ENCODE data around the gene LAMA2. TPM values are rescaled to one million over a fixed set of nuclear protein-coding genes. Genes with fewer than 3 reads are reported as not detected.

The LAMA2 gene
- total and polyA plus RNA-seq, 7 donors: 0.46 to 131 (median 59.6) TPM

- Histone ChIP-seq H3K9me3 (no peaks in the 10 kb centered on the region), H3K36me3 (no peaks in the 10 kb centered on the region), H3K27ac (no peak overlapping the region), H3K27me3 (no peaks in the 10 kb centered on the region), H3K4me1 (no peaks in the 10 kb centered on the region), H3K4me3 (no peak overlapping the region)
- intact Hi-C loops (cut with DNase I): no loop called here
- 81 to 84% methylated on average over 4 of the region's 4 CpGs for WGBS, 2 donors
- no peak for DNase-seq
- TF ChIP-seq POLR2AphosphoS5 (IDR thresholded peaks at IDR 0.05): no peak
- TF ChIP-seq, protein P1, sequence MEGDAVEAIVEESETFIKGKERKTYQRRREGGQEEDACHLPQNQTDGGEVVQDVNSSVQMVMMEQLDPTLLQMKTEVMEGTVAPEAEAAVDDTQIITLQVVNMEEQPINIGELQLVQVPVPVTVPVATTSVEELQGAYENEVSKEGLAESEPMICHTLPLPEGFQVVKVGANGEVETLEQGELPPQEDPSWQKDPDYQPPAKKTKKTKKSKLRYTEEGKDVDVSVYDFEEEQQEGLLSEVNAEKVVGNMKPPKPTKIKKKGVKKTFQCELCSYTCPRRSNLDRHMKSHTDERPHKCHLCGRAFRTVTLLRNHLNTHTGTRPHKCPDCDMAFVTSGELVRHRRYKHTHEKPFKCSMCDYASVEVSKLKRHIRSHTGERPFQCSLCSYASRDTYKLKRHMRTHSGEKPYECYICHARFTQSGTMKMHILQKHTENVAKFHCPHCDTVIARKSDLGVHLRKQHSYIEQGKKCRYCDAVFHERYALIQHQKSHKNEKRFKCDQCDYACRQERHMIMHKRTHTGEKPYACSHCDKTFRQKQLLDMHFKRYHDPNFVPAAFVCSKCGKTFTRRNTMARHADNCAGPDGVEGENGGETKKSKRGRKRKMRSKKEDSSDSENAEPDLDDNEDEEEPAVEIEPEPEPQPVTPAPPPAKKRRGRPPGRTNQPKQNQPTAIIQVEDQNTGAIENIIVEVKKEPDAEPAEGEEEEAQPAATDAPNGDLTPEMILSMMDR (IDR thresholded peaks at IDR 0.05): no peak
- TF ChIP-seq POLR2A (IDR thresholded peaks at IDR 0.05): no peak
Observed at GRCh38 chr6:129340983-129341382, 458.0 kb downstream of the LAMA2 start.

DNA sequence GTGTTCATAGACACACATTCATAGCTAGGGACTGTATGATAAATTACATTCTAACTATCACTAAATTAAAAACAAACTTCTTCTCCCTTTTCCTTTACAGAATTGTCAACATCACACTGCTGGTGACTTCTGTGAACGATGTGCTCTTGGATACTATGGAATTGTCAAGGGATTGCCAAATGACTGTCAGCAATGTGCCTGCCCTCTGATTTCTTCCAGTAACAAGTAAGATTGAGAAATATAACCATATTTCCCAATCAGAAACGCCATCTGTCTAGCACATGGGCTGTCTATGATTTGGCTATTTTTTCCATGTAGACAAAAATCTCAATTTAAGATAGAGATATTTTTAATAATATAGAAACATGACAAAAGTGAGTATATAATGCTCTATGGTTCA is 459.3 kb downstream of the LAMA2 start:
- Histone ChIP-seq H3K27ac (no peak overlapping the region), H3K27me3 (no peaks in the 10 kb centered on the region), H3K36me3 (no peaks in the 10 kb centered on the region), H3K9me3 (no peaks in the 10 kb centered on the region), H3K4me3 (no peak overlapping the region), H3K4me1 (no peaks in the 10 kb centered on the region)
- WGBS, 2 donors: 69 to 81% methylated on average over 2 of the region's 2 CpGs
- no peak for DNase-seq
- TF ChIP-seq POLR2AphosphoS5 (IDR thresholded peaks at IDR 0.05) (no peak), POLR2A (IDR thresholded peaks at IDR 0.05) (no peak), EP300 (IDR thresholded peaks at IDR 0.05) (no peak)
- TF ChIP-seq, protein P1 (IDR thresholded peaks at IDR 0.05): no peak
- intact Hi-C loops (cut with DNase I): no loop called here

DNA sequence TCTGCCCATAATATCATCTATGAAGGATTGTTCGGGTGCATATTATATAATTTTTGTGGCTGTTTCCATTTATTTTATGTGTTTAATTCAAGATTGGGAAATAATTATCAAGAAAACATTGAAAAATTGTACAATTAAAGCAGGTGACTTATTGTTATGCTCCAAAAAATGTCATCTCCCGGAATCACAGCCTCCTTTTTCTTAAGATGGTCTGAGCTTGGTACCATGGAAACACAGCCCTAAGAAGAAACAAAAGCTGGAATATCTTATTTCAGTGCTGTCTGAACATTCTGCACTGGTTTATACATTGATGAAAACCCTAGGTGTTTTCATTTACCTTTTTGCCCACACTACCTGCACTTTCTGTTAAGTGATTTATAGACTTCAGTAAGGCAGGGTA is 459.9 kb downstream of the LAMA2 start:
- WGBS, 2 donors: 91 to 94% methylated on average over 2 of the region's 2 CpGs
- intact Hi-C loops (cut with DNase I): no loop called here
- H3K36me3 ChIP-seq: no peaks in the 10 kb centered on the region
- H3K27ac ChIP-seq: no peak overlapping the region
- no peaks in the 10 kb centered on the region for H3K4me1 ChIP-seq
- no peaks in the 10 kb centered on the region for H3K9me3 ChIP-seq
- no peaks in the 10 kb centered on the region for H3K27me3 ChIP-seq
- TF ChIP-seq EP300 (IDR thresholded peaks at IDR 0.05): no peak
- TF ChIP-seq POLR2AphosphoS5 (IDR thresholded peaks at IDR 0.05): no peak
- TF ChIP-seq POLR2A (IDR thresholded peaks at IDR 0.05): no peak
- TF ChIP-seq, protein P1 (IDR thresholded peaks at IDR 0.05): no peak
- no peak overlapping the region for H3K4me3 ChIP-seq
- no peak for DNase-seq

GRCh38 chr6:129344379-129344778 is 461.4 kb downstream of the LAMA2 start:
- H3K4me3 ChIP-seq: no peak overlapping the region
- DNase-seq: no peak
- no peaks in the 10 kb centered on the region for H3K4me1 ChIP-seq
- WGBS, 2 donors: 93% methylated on average over 3 of the region's 3 CpGs
- no peaks in the 10 kb centered on the region for H3K27me3 ChIP-seq
- TF ChIP-seq POLR2AphosphoS5 (IDR thresholded peaks at IDR 0.05) (no peak), EP300 (IDR thresholded peaks at IDR 0.05) (no peak), POLR2A (IDR thresholded peaks at IDR 0.05) (no peak)
- TF ChIP-seq, protein P1 (IDR thresholded peaks at IDR 0.05): no peak
- H3K36me3 ChIP-seq: no peaks in the 10 kb centered on the region
- no peaks in the 10 kb centered on the region for H3K9me3 ChIP-seq
- intact Hi-C loops (cut with DNase I): no loop called here
- H3K27ac ChIP-seq: no peak overlapping the region

DNA sequence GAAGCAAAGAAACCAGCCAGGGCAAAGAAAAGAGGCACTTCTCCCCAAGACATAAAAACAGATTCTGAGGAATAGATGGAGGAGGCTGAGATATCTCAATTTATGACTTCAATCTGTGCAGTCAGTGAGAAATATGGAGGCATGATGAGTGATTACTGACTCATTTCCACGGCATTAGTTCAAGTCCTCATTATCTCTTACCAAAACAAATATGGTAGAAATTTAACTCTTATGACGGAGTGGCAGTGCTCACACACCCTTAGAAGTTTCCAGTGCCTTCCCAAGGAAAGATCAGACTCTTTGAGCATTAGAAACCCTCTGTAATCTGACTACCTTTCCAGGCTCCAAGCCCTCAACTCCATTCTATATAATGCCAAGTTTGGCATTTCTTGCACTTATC is 463.0 kb downstream of the LAMA2 start:
- H3K4me1 ChIP-seq: no peaks in the 10 kb centered on the region
- H3K4me3 ChIP-seq: no peak overlapping the region
- H3K27me3 ChIP-seq: no peaks in the 10 kb centered on the region
- no peaks in the 10 kb centered on the region for H3K36me3 ChIP-seq
- no peaks in the 10 kb centered on the region for H3K9me3 ChIP-seq
- no peak overlapping the region for H3K27ac ChIP-seq
- TF ChIP-seq, protein P1 (IDR thresholded peaks at IDR 0.05): no peak
- TF ChIP-seq POLR2A (IDR thresholded peaks at IDR 0.05) (no peak), EP300 (IDR thresholded peaks at IDR 0.05) (no peak), POLR2AphosphoS5 (IDR thresholded peaks at IDR 0.05) (no peak)
- 71 to 84% methylated on average over 2 of the region's 2 CpGs for WGBS, 2 donors
- no peak for DNase-seq
- intact Hi-C loops (cut with DNase I): no loop called here

All from sigmoid colon (tissue), 7 donors.